ENCODE results near the gene MND1. TPM values are rescaled to one million over a fixed set of nuclear protein-coding genes. Genes with fewer than 3 reads are reported as not detected.

MND1 gene
- total and polyA plus RNA-seq, 2 experiments from 2014 or later: 1.2 to 4.9 TPM

DNA sequence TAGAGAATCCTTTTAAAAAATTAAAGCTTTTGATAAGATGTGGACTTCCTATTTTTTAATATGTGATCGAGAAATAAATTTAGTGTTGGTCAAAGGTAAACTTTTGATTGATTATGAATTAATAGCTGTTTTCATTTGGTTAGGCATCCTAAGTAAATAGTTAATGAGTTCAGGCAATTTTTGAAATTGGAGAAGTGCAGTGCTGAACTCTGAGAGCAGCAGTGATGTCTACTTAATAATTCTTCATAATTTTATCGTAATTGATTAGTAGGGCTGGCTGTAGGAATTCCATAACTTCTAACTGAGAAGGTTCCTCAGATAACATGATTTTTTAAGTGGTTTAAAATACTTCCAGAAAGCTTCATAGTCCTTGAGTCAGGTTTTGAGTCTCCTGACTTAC lies 1.5 kb downstream of the MND1 start:
- no peaks in the 10 kb centered on the region for H4K20me1 ChIP-seq (ENCODE audit: insufficient read depth)
- in situ Hi-C loops (cut with MboI): loop anchor here (25.0 kb wide), 1 partner anchor 416 kb away; the partner anchor contains the start of gene RNF175
- H3K36me3 ChIP-seq (ENCODE audit: low read depth): no peaks in the 10 kb centered on the region
- H3K27ac ChIP-seq: no peak overlapping the region
- no peak for DNase-seq
- H3K9ac ChIP-seq: peak overlapping the region; percentile 77; the same call in 1 of the 2 replicates
- peak overlapping the region; percentile 85 for H3K4me3 ChIP-seq
- no peaks in the 10 kb centered on the region for H3K79me2 ChIP-seq (ENCODE audit: insufficient read depth)
- H3F3A ChIP-seq (ENCODE audit: insufficient read depth): peaks cover 9% of the 10 kb centered on the region; the same call in 1 of the 2 replicates
- H3K4me1 ChIP-seq (ENCODE audit: insufficient read depth): peaks cover 13% of the 10 kb centered on the region
- H3K27me3 ChIP-seq (replicated peaks; ENCODE audit: insufficient read depth): no peaks in the 10 kb centered on the region
- peak overlapping the region; percentile 92 for H2AFZ ChIP-seq
- H3K9me2 ChIP-seq (ENCODE audit: insufficient read depth): no peaks in the 10 kb centered on the region
- WGBS, 2 experiments (ENCODE audit: low coverage in 1 of 2, low lambda C conversion rate in 2 of 2, missing lambda C conversion rate in 2 of 2): 73% methylated on average over 2 of the region's 2 CpGs
- H3K4me2 ChIP-seq (ENCODE audit: unreplicated experiment): peak overlapping the region; percentile 86
- TF ChIP-seq EZH2phosphoT487 (IDR thresholded peaks at IDR 0.05; ENCODE audit: insufficient read depth, low read depth) (no peak), EZH2 (IDR thresholded peaks at IDR 0.05; ENCODE audit: insufficient read depth, poor library complexity, severe bottlenecking) (no peak)
- H3K9me3 ChIP-seq (ENCODE audit: low read depth): no peaks in the 10 kb centered on the region

GRCh38 chr4:153346563-153346962 lies 2.1 kb downstream of the MND1 start:
- no peaks in the 10 kb centered on the region for H3K36me3 ChIP-seq (ENCODE audit: low read depth)
- no peak overlapping the region for H3K4me2 ChIP-seq (ENCODE audit: unreplicated experiment)
- H3K9ac ChIP-seq: no peak overlapping the region
- H3K9me3 ChIP-seq (ENCODE audit: low read depth): no peaks in the 10 kb centered on the region
- WGBS, 2 experiments (ENCODE audit: low coverage in 1 of 2, low lambda C conversion rate in 2 of 2, missing lambda C conversion rate in 2 of 2): 97 to 98% methylated on average over 5 of the region's 5 CpGs
- H3K27ac ChIP-seq: no peak overlapping the region
- H3F3A ChIP-seq (ENCODE audit: insufficient read depth): peaks cover 5% of the 10 kb centered on the region; the same call in 1 of the 2 replicates
- in situ Hi-C loops (cut with MboI): loop anchor here (25.0 kb wide), 1 partner anchor 416 kb away; the partner anchor contains the start of gene RNF175
- no peaks in the 10 kb centered on the region for H3K27me3 ChIP-seq (replicated peaks; ENCODE audit: insufficient read depth)
- H3K4me1 ChIP-seq (ENCODE audit: insufficient read depth): peaks cover 11% of the 10 kb centered on the region
- H3K4me3 ChIP-seq: no peak overlapping the region
- no peak for DNase-seq
- H2AFZ ChIP-seq: 0 out of 2 replicates have a peak overlapping the region, but pooled peaks have one; percentile 2
- H3K79me2 ChIP-seq (ENCODE audit: insufficient read depth): no peaks in the 10 kb centered on the region
- H3K9me2 ChIP-seq (ENCODE audit: insufficient read depth): no peaks in the 10 kb centered on the region
- H4K20me1 ChIP-seq (ENCODE audit: insufficient read depth): no peaks in the 10 kb centered on the region
- no peak for TF ChIP-seq EZH2 (IDR thresholded peaks at IDR 0.05; ENCODE audit: insufficient read depth, poor library complexity, severe bottlenecking)
- TF ChIP-seq EZH2phosphoT487 (IDR thresholded peaks at IDR 0.05; ENCODE audit: insufficient read depth, low read depth): no peak

- Histone ChIP-seq H4K20me1 (ENCODE audit: insufficient read depth) (no peaks in the 10 kb centered on the region), H3K4me3 (no peak overlapping the region), H3K9me2 (ENCODE audit: insufficient read depth) (no peaks in the 10 kb centered on the region), H3K4me2 (ENCODE audit: unreplicated experiment) (no peak overlapping the region), H3K9me3 (ENCODE audit: low read depth) (no peaks in the 10 kb centered on the region), H3K9ac (no peak overlapping the region), H3K36me3 (ENCODE audit: low read depth) (no peaks in the 10 kb centered on the region), H3K79me2 (ENCODE audit: insufficient read depth) (no peaks in the 10 kb centered on the region), H3K27me3 (replicated peaks; ENCODE audit: insufficient read depth) (no peaks in the 10 kb centered on the region), H3K4me1 (ENCODE audit: insufficient read depth) (peaks cover 6% of the 10 kb centered on the region), H3F3A (ENCODE audit: insufficient read depth) (no peaks in the 10 kb centered on the region), H2AFZ (no peak overlapping the region), H3K27ac (no peak overlapping the region)
- in situ Hi-C loops (cut with MboI): loop anchor here (25.0 kb wide), 1 partner anchor 415 kb away; the partner anchor contains the start of gene RNF175
- TF ChIP-seq EZH2 (IDR thresholded peaks at IDR 0.05; ENCODE audit: insufficient read depth, poor library complexity, severe bottlenecking) (no peak), EZH2phosphoT487 (IDR thresholded peaks at IDR 0.05; ENCODE audit: insufficient read depth, low read depth) (no peak)
- DNase-seq: no peak
Observed at GRCh38 chr4:153347117-153347516, 2.6 kb downstream of the MND1 start.

DNA sequence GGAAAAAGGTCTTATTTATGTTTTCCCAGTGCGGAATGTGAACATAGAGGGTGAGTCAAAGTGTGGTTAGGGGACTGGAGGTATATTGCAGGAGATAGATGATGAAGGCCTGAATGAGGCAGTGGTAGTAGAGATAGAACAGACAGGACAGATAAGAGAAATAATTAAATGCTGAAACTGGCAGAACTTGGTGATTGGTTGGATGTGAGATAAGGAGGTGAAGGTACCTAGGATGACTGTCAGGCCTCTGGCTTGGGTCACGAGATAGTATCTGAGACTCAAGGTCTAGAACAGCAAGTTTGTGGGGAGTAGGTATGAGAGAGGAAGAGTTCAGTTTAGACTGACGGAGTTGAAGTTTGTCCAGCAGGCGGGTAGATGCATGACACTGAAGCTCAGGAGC lies 3.5 kb downstream of the MND1 start:
- WGBS, 2 experiments (ENCODE audit: low coverage in 1 of 2, low lambda C conversion rate in 2 of 2, missing lambda C conversion rate in 2 of 2): 82 to 83% methylated on average over 4 of the region's 4 CpGs
- TF ChIP-seq EZH2 (IDR thresholded peaks at IDR 0.05; ENCODE audit: insufficient read depth, poor library complexity, severe bottlenecking) (no peak), EZH2phosphoT487 (IDR thresholded peaks at IDR 0.05; ENCODE audit: insufficient read depth, low read depth) (no peak)
- Histone ChIP-seq H3K4me2 (ENCODE audit: unreplicated experiment) (no peak overlapping the region), H3K4me3 (no peak overlapping the region), H3K9me2 (ENCODE audit: insufficient read depth) (no peaks in the 10 kb centered on the region), H3K79me2 (ENCODE audit: insufficient read depth) (no peaks in the 10 kb centered on the region), H3K36me3 (ENCODE audit: low read depth) (no peaks in the 10 kb centered on the region), H3K9ac (no peak overlapping the region), H4K20me1 (ENCODE audit: insufficient read depth) (no peaks in the 10 kb centered on the region), H3F3A (ENCODE audit: insufficient read depth) (no peaks in the 10 kb centered on the region), H3K4me1 (ENCODE audit: insufficient read depth) (peaks cover 4% of the 10 kb centered on the region; the same call in 1 of the 2 replicates), H3K9me3 (ENCODE audit: low read depth) (no peaks in the 10 kb centered on the region), H2AFZ (no peak overlapping the region), H3K27me3 (replicated peaks; ENCODE audit: insufficient read depth) (no peaks in the 10 kb centered on the region), H3K27ac (no peak overlapping the region)
- no peak for DNase-seq
- in situ Hi-C loops (cut with MboI): loop anchor here (25.0 kb wide), 1 partner anchor 414 kb away; the partner anchor contains the start of gene RNF175
